ENCODE results near the gene MLPH. TPM values are rescaled to one million over a fixed set of nuclear protein-coding genes. Genes with fewer than 3 reads are reported as not detected.

Gene MLPH
- total RNA-seq, 2 experiments from 2014 or later = 0.39 TPM; not detected in 1

DNA sequence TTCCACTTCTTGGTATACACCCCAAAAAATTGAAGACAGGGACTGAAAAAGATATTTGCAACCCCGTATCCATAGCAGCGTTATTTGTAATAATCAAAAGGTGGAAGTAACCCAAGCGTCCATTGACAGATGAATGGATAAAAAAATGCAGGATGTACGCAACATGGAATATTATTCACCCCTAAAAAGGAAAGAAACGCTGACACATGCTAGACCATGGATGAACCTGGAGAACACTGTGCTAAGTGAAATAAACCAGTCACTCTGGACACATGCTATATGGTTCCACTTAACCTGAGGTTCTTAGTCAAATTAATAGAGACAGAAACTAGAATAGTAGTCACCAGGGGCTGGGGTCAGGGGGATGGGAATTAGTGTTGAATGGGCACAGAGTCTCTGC is 40.7 kb downstream of the MLPH start:
- DNase-seq = no peak
- Mint-ChIP-seq H3K36me3 (ENCODE audit: low read depth) (no peaks in the 10 kb centered on the region), H3K27ac (no peak overlapping the region), H3K4me3 (no peak overlapping the region), H3K9me3 (no peaks in the 10 kb centered on the region), H3K4me1 (ENCODE audit: low read depth) (no peaks in the 10 kb centered on the region), H3K27me3 (no peaks in the 10 kb centered on the region)
- no peak for ATAC-seq (ENCODE audit: poor library complexity)
- CTCF ChIA-PET = no interaction called here
- H3K27ac ChIP-seq (ENCODE audit: low read depth in 1 of 2, low read length in 2 of 2) = no peak overlapping the region
- no peaks in the 10 kb centered on the region for H3K36me3 ChIP-seq (ENCODE audit: insufficient read depth, low read length)
- H3K27me3 ChIP-seq (ENCODE audit: control insufficient read depth in 1 of 2, insufficient read depth in 2 of 2, low read length in 2 of 2) = no peaks in the 10 kb centered on the region
- intact Hi-C loops (cut with DNase I, micrococcal nuclease) = no loop called here
- TF ChIP-seq, protein P1, sequence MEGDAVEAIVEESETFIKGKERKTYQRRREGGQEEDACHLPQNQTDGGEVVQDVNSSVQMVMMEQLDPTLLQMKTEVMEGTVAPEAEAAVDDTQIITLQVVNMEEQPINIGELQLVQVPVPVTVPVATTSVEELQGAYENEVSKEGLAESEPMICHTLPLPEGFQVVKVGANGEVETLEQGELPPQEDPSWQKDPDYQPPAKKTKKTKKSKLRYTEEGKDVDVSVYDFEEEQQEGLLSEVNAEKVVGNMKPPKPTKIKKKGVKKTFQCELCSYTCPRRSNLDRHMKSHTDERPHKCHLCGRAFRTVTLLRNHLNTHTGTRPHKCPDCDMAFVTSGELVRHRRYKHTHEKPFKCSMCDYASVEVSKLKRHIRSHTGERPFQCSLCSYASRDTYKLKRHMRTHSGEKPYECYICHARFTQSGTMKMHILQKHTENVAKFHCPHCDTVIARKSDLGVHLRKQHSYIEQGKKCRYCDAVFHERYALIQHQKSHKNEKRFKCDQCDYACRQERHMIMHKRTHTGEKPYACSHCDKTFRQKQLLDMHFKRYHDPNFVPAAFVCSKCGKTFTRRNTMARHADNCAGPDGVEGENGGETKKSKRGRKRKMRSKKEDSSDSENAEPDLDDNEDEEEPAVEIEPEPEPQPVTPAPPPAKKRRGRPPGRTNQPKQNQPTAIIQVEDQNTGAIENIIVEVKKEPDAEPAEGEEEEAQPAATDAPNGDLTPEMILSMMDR (IDR thresholded peaks at IDR 0.05) = no peak
- no peaks in the 10 kb centered on the region for H3K4me1 ChIP-seq (ENCODE audit: insufficient read depth, low read length)
- POLR2A ChIA-PET = no interaction called here
- no peaks in the 10 kb centered on the region for H3K9me3 ChIP-seq (ENCODE audit: control insufficient read depth in 1 of 2, insufficient read depth in 1 of 2, low read length in 2 of 2)
- H3K4me3 ChIP-seq (ENCODE audit: low read length) = no peak overlapping the region

DNA sequence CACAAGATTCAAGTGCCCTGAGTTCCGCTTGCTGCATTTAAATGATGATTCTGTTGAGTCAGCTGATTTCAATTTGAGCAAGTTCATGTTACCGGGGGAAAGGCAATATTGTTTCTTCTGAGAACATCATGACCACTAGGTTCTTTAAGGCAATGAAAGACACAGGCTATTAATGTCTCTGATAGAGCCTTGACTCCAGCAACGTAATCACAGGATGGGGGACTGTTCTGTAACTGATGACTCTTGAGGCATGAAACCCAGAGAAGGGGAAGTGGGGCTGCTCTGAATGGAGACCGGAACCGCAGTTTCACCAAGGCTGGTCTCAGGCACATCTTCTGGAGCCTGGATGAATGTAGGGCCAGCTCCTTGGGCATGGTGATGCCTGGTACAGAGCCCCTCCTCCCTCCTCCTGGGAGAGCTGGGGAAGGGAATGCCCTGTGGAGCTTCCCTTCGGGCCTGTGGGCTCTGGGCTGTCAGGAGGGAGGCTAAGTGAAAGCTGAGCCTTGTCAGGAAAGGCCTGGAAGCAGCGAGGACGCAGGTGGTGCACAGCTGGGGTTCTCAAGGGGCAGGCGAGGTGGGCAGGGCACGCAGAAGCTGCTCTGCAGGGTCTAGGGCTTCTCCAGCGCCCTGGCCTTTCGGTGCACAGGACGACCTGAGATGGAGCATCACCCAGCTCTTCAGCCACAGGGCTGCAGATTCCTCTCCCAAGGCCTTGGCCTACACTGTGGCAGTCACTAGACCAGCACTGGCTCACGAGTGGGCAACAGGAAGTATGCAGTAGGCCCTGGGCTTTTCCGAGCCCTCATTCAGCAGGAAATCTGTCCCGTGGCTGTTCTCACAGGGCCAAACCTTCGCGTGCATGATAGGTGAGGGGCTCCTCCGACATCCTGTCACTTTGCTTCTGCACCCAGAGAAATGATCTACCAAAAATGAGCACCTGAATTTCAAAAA is 42.7 kb downstream of the MLPH start:
- TF ChIP-seq, protein P1 (IDR thresholded peaks at IDR 0.05) = no peak
- no peak for ATAC-seq (ENCODE audit: poor library complexity)
- no peaks in the 10 kb centered on the region for H3K4me1 ChIP-seq (ENCODE audit: insufficient read depth, low read length)
- no peaks in the 10 kb centered on the region for H3K36me3 ChIP-seq (ENCODE audit: insufficient read depth, low read length)
- no peaks in the 10 kb centered on the region for H3K27me3 ChIP-seq (ENCODE audit: control insufficient read depth in 1 of 2, insufficient read depth in 2 of 2, low read length in 2 of 2)
- H3K27ac ChIP-seq (ENCODE audit: low read depth in 1 of 2, low read length in 2 of 2) = no peak overlapping the region
- peak in 1 of 14 experiments; percentile 12 for DNase-seq
- intact Hi-C loops (cut with DNase I, micrococcal nuclease) = no loop called here
- H3K9me3 ChIP-seq (ENCODE audit: control insufficient read depth in 1 of 2, insufficient read depth in 1 of 2, low read length in 2 of 2) = no peaks in the 10 kb centered on the region
- Mint-ChIP-seq H3K9me3 (no peaks in the 10 kb centered on the region), H3K27ac (no peak overlapping the region), H3K4me1 (ENCODE audit: low read depth) (no peaks in the 10 kb centered on the region), H3K36me3 (ENCODE audit: low read depth) (no peaks in the 10 kb centered on the region), H3K4me3 (no peak overlapping the region), H3K27me3 (no peaks in the 10 kb centered on the region)
- ChIA-PET CTCF (no interaction called here), POLR2A (no interaction called here)
- H3K4me3 ChIP-seq (ENCODE audit: low read length) = no peak overlapping the region

DNA sequence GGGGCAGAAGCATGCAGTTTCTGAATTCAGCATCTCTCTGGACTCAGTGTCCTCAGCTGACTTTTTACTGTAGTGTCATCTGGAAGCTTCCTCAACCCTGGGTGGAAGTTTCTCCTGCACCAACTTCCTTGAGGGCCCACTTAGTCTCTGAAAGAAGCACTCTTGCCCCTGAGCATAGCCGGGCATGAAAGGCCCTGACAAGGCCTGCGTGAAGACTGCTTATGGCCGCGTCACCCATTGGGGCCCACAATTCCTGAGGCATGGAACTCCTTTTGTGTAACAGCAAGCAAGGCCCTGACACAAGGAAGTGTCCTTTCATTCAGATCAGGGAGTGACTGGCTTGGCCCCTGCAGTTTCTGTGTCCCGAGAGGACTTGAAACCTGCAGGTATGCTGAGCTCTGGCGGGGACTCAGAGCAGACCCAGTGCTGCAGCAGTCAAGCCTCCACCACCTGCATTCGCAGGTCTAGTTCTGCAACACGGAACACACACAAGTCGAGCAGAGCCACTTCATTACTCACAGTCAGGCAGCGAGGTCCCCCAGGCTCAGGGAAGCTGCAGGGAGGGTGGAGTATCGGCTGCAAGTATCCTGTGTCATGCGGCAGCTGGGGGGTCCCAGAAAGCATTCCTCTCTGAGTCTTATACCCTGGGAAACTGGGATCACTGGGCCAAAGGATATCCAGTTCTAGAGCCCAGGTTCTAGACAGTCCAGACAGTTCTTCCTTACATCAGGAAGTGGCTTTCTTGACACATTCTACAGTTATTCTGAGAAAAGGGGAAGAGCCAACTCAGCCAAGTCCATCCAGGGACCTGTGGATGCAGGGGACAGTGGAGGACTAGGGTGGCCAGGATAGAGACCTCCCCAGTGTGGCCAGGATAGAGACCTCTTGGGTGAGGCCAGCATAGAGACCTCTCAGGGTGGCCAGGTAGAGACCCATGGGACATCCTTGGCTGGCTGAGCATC is 43.7 kb downstream of the MLPH start:
- ATAC-seq (ENCODE audit: poor library complexity) (no peak), DNase-seq (no peak)
- Mint-ChIP-seq H3K9me3 (no peaks in the 10 kb centered on the region), H3K27ac (no peak overlapping the region), H3K36me3 (ENCODE audit: low read depth) (no peaks in the 10 kb centered on the region), H3K4me1 (ENCODE audit: low read depth) (no peaks in the 10 kb centered on the region), H3K27me3 (no peaks in the 10 kb centered on the region), H3K4me3 (no peak overlapping the region)
- intact Hi-C loops (cut with DNase I, micrococcal nuclease) = no loop called here
- ChIA-PET CTCF (no interaction called here), POLR2A (no interaction called here)
- Histone ChIP-seq H3K36me3 (ENCODE audit: insufficient read depth, low read length) (no peaks in the 10 kb centered on the region), H3K9me3 (ENCODE audit: control insufficient read depth in 1 of 2, insufficient read depth in 1 of 2, low read length in 2 of 2) (no peaks in the 10 kb centered on the region), H3K4me3 (ENCODE audit: low read length) (no peak overlapping the region), H3K4me1 (ENCODE audit: insufficient read depth, low read length) (no peaks in the 10 kb centered on the region), H3K27me3 (ENCODE audit: control insufficient read depth in 1 of 2, insufficient read depth in 2 of 2, low read length in 2 of 2) (no peaks in the 10 kb centered on the region), H3K27ac (ENCODE audit: low read depth in 1 of 2, low read length in 2 of 2) (no peak overlapping the region)
- TF ChIP-seq, protein P1 (IDR thresholded peaks at IDR 0.05) = no peak
